Thyroid gland (tissue), 4 donors: ENCODE results near the gene HIPK2.

ENCODE experiments used
- POLR2A ChIP-seq, 2 donors: fragments of 450-650 bp; IDR thresholded peaks; one replicate each; pipeline ENCODE4 v1.6.1; 2017; ENCODE audit warnings: antibody characterized with exemption in 2 of 2, mild to moderate bottlenecking in 2 of 2, moderate library complexity in 1 of 2
- TF ChIP-seq, protein P1 (sequence below), 6 experiments: fragments of 200-600 bp in 3 of 6; fragments of 450-650 bp in 3 of 6; sonication (generic) in 3 of 6; IDR thresholded peaks; one replicate each; pipeline ENCODE4 v1.5.1; 2016 to 2019; ENCODE audit warnings: antibody characterized with exemption in 6 of 6, mild to moderate bottlenecking in 2 of 6, inconsistent platforms in 1 of 6, moderate library complexity in 1 of 6

GRCh38 chr7:139639563-139639962, 138.2 kb downstream of the HIPK2 start:
- TF ChIP-seq, protein P1, sequence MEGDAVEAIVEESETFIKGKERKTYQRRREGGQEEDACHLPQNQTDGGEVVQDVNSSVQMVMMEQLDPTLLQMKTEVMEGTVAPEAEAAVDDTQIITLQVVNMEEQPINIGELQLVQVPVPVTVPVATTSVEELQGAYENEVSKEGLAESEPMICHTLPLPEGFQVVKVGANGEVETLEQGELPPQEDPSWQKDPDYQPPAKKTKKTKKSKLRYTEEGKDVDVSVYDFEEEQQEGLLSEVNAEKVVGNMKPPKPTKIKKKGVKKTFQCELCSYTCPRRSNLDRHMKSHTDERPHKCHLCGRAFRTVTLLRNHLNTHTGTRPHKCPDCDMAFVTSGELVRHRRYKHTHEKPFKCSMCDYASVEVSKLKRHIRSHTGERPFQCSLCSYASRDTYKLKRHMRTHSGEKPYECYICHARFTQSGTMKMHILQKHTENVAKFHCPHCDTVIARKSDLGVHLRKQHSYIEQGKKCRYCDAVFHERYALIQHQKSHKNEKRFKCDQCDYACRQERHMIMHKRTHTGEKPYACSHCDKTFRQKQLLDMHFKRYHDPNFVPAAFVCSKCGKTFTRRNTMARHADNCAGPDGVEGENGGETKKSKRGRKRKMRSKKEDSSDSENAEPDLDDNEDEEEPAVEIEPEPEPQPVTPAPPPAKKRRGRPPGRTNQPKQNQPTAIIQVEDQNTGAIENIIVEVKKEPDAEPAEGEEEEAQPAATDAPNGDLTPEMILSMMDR (IDR thresholded peaks at IDR 0.05) = no peak
- no peak for TF ChIP-seq POLR2A (IDR thresholded peaks at IDR 0.05)
